B cell (primary cell): ENCODE data around the gene HIP1.

Source experiments
- EZH2 ChIP-seq: IDR thresholded peaks from 2 replicates; pipeline ENCODE4 v1.6.1; 2012; ENCODE audit warnings: borderline replicate concordance, low read depth, mild to moderate bottlenecking, moderate library complexity, low read length; ENCODE audit not compliant: insufficient read depth, poor library complexity, severe bottlenecking
- TF ChIP-seq, protein P1 (sequence below): fragments of 200-600 bp; IDR thresholded peaks from one replicate; pipeline ENCODE4 v1.8.0; 2022; ENCODE audit warnings: antibody characterized with exemption, mild to moderate bottlenecking

DNA sequence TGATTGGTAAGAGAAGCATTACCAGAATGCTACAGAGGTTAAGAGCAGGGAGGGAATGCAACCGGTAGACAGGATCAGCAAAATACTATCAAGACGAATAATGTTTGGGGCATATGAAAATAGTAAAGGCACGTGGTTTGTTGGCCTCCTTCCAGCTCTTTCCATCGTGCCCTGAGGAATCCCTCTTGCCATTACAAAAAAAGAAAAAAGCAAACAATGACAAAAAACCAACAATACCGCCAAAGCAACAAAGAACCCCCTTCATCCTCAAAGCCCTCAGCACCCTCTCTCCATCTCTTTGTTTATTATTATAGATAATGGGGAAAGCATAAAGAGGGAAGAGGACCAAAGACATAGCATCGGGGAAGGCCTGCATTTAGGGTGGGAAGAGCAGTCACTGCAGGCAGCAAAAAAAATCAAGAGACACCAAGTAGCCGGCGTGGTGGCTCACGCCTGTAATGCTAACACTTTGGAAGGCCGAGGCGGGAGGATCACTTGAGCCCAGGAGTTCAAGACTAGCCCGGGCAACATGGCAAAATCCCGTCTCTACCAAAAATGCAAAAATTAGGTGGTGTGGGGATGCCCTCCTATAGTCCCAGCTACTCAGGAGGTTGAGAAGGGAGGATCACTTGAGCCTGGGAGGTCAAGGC lies 78.0 kb downstream of the HIP1 start:
- TF ChIP-seq, protein P1, sequence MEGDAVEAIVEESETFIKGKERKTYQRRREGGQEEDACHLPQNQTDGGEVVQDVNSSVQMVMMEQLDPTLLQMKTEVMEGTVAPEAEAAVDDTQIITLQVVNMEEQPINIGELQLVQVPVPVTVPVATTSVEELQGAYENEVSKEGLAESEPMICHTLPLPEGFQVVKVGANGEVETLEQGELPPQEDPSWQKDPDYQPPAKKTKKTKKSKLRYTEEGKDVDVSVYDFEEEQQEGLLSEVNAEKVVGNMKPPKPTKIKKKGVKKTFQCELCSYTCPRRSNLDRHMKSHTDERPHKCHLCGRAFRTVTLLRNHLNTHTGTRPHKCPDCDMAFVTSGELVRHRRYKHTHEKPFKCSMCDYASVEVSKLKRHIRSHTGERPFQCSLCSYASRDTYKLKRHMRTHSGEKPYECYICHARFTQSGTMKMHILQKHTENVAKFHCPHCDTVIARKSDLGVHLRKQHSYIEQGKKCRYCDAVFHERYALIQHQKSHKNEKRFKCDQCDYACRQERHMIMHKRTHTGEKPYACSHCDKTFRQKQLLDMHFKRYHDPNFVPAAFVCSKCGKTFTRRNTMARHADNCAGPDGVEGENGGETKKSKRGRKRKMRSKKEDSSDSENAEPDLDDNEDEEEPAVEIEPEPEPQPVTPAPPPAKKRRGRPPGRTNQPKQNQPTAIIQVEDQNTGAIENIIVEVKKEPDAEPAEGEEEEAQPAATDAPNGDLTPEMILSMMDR: no peak
- no peak for TF ChIP-seq EZH2
